ENCODE measurements around the gene RPRD1B.

DNA sequence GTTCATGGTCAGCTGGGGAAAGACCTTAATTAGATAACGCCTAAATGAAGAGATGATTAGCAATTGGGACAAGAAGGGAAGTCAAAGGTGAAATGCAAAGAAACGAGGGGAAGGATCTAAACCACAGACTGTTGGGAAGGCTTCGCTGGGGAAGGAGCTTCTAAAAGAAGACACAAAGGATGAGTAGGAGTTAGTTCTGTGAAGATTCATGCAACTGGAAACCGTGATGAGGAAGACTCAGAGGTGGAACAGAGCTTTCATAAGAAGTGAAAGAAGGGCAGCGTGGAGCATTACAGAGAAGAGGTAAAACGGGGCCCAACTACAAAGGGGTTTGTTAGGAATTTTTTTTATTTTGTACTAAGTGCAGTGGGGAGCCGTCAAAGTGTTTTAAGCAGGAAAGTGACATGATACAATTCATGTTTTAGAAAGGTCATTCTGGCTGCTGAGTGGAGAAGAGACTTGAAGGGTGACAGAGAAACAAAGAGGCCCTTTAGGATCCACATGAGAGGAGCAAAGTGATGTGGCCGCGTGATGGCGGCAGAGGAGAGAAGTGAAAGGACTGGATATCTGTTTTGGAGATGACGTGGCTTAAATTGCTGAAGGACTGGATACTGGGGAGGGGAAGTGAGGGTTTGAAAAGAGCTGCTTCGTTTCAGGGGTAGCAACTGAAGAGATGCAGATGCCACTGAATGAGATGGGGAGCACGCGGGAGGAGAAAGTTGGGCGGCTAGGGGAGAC, 33.9 kb upstream of the RPRD1B start:
- no peak for TF ChIP-seq ZNF329 (CRISPR knock-in tag; IDR thresholded peaks at IDR 0.05; ENCODE audit: low read depth)
- TF ChIP-seq SP1 (IDR thresholded peaks at IDR 0.05), result no peak
- no peak for TF ChIP-seq SP1 (CRISPR knock-in tag; IDR thresholded peaks at IDR 0.05)
- TF ChIP-seq ZNF552 (CRISPR knock-in tag; IDR thresholded peaks at IDR 0.05; ENCODE audit: borderline replicate concordance), result no peak
- no peak for TF ChIP-seq FOSL1 (CRISPR knock-in tag; IDR thresholded peaks at IDR 0.05; ENCODE audit: borderline replicate concordance)
- TF ChIP-seq CREB1 (IDR thresholded peaks at IDR 0.05), result no peak
- TF ChIP-seq CREB1 (CRISPR knock-in tag; IDR thresholded peaks at IDR 0.05), result no peak
